ENCODE data around the gene SLC15A4. TPM values are rescaled to one million over a fixed set of nuclear protein-coding genes. Genes with fewer than 3 reads are reported as not detected.

Gene SLC15A4
- total RNA-seq, 2 donors from 2014 or later: 116 to 165 TPM

DNA sequence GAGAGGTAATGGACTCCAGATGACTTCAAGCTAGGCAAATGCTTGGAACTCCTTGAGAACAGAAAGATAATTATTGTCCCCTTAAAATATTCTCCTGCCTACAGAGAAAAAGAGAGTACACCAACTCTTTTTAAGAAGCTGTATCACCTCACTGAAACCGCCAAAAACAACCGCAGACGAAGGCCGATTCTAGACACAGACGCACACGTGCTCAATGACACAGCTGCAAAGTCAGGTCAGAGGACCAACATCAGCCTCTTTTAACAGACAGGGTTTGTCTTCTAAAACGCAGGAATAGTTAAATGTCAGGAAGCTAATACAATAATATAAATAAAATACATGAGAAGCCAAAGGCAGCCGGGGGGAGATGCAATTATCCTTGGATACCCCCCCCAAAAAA is 19.0 kb downstream of the SLC15A4 start:
- Histone ChIP-seq H3K27ac (no peak overlapping the region), H3K9me3 (no peaks in the 10 kb centered on the region), H3K36me3 (peaks cover 33% of the 10 kb centered on the region), H3K27me3 (replicated peaks; ENCODE audit: insufficient read depth) (no peaks in the 10 kb centered on the region), H3K4me1 (ENCODE audit: control insufficient read depth in 1 of 2, low read depth in 2 of 2) (peaks cover 20 to 36% of the 10 kb centered on the region in 2 donors), H3K4me3 (no peak overlapping the region)
- ATAC-seq (ENCODE audit: insufficient number of reproducible peaks, low FRiP score, low read depth) (no peak), DNase-seq (ENCODE audit: low spot score) (no peak)
- TF ChIP-seq, protein P1, sequence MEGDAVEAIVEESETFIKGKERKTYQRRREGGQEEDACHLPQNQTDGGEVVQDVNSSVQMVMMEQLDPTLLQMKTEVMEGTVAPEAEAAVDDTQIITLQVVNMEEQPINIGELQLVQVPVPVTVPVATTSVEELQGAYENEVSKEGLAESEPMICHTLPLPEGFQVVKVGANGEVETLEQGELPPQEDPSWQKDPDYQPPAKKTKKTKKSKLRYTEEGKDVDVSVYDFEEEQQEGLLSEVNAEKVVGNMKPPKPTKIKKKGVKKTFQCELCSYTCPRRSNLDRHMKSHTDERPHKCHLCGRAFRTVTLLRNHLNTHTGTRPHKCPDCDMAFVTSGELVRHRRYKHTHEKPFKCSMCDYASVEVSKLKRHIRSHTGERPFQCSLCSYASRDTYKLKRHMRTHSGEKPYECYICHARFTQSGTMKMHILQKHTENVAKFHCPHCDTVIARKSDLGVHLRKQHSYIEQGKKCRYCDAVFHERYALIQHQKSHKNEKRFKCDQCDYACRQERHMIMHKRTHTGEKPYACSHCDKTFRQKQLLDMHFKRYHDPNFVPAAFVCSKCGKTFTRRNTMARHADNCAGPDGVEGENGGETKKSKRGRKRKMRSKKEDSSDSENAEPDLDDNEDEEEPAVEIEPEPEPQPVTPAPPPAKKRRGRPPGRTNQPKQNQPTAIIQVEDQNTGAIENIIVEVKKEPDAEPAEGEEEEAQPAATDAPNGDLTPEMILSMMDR (IDR thresholded peaks at IDR 0.05): no peak

DNA sequence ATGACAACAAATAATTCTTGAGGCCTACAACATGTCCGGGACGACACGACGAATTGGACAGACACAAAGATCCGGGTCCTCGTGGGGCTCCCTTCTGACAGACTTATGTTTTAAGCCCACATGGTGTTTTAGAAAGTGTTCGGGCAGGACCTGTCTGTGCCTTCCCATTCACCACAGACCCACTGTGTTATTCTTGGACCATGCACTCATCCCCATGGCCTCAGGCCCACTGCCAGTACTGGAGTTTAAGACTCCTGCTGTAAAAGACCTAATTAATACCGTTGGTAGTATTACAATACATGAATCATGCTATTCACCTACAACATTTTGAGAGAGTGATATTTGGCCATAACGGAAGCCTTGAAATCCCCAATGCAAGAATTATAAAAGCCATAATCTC is 20.0 kb downstream of the SLC15A4 start:
- H3K4me1 ChIP-seq (ENCODE audit: control insufficient read depth in 1 of 2, low read depth in 2 of 2): peaks cover 18 to 26% of the 10 kb centered on the region in 2 donors
- no peaks in the 10 kb centered on the region for H3K27me3 ChIP-seq (replicated peaks; ENCODE audit: insufficient read depth)
- TF ChIP-seq, protein P1 (IDR thresholded peaks at IDR 0.05): no peak
- no peak overlapping the region for H3K4me3 ChIP-seq
- no peak overlapping the region for H3K27ac ChIP-seq
- no peaks in the 10 kb centered on the region for H3K9me3 ChIP-seq
- peaks cover 39% of the 10 kb centered on the region for H3K36me3 ChIP-seq
- ATAC-seq (ENCODE audit: insufficient number of reproducible peaks, low FRiP score, low read depth) (no peak), DNase-seq (ENCODE audit: low spot score) (no peak)

DNA sequence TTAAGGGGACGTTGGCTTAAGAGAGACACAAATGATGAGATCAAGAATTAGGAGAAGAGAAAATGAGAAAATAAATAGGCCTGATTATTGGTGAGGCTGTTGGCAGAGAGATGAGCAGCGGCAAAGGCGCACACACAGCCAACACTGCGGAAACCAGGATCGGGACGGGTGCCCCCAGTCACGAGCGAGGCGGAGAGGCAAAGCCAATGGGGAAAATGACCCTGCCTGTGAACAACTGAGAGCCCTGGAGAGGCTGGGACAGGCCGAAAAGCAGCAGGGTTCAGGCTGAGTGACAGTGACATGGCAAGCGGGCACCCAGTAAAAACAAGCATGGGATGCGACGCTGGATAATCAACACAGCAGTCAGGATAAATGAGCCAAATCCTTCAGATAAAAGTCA is 21.0 kb downstream of the SLC15A4 start:
- H3K27ac ChIP-seq: peak overlapping the region in 1 of 2 donors; percentile 85
- no peak overlapping the region for H3K4me3 ChIP-seq
- H3K27me3 ChIP-seq (replicated peaks; ENCODE audit: insufficient read depth): no peaks in the 10 kb centered on the region
- TF ChIP-seq, protein P1 (IDR thresholded peaks at IDR 0.05): no peak
- ATAC-seq (ENCODE audit: insufficient number of reproducible peaks, low FRiP score, low read depth) (no peak), DNase-seq (ENCODE audit: low spot score) (no peak)
- peaks cover 18 to 32% of the 10 kb centered on the region in 2 donors for H3K4me1 ChIP-seq (ENCODE audit: control insufficient read depth in 1 of 2, low read depth in 2 of 2)
- H3K36me3 ChIP-seq: peaks cover 40% of the 10 kb centered on the region
- H3K9me3 ChIP-seq: no peaks in the 10 kb centered on the region

DNA sequence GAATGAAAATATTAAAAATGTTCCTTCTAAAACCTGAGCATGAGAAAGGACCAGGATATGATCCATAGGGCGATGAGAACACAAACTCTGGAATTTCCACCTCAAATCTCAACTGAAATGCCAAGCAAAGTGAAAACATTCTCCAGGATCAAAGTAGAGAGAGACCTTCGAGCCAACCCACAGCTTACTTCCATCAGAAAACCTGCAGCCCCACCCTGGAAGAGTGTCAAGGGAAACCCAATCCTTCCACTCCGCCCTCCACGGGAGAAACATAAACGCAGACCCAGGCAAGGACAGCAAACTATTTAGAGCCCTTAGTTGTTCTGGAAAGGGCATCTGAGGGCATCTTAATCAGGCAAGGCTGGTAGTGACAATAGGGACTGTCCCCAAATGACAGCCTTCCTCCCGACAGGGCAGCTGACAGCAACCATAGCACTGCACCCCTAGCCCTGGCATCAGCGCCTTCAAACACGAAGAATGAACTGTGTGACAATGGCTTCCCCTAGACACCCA is 21.8 kb downstream of the SLC15A4 start:
- TF ChIP-seq, protein P1 (IDR thresholded peaks at IDR 0.05): no peak
- Histone ChIP-seq H3K36me3 (peaks cover 39% of the 10 kb centered on the region), H3K27ac (peak overlapping the region; percentile 14 to 85)

DNA sequence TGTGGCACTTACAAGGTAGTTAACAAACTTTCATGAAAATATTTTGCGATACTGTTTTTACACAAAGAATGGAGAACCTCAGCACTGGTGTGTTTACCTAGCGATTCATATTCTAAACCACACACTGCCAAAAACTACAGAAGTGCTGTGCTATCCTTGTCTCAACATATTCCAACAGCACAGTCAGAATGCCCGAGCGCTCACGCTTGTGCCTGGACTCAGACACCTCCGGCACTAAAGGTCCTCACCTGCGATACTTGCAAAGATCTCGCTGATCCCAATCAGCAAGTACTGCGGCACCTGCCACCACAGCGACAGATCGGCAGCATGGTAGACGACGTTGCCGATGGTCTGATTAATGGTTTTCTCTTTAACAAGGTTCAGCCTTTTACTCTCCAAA is 23.2 kb downstream of the SLC15A4 start:
- peaks cover 18 to 53% of the 10 kb centered on the region in 2 donors for H3K4me1 ChIP-seq (ENCODE audit: control insufficient read depth in 1 of 2, low read depth in 2 of 2)
- TF ChIP-seq, protein P1 (IDR thresholded peaks at IDR 0.05): no peak
- H3K27me3 ChIP-seq (replicated peaks; ENCODE audit: insufficient read depth): no peaks in the 10 kb centered on the region
- H3K9me3 ChIP-seq: no peaks in the 10 kb centered on the region
- H3K4me3 ChIP-seq: no peak overlapping the region
- H3K27ac ChIP-seq: peak overlapping the region in 1 of 2 donors; percentile 85
- no peak for DNase-seq (ENCODE audit: low spot score)
- ATAC-seq (ENCODE audit: insufficient number of reproducible peaks, low FRiP score, low read depth): no peak
- H3K36me3 ChIP-seq: peaks cover 45% of the 10 kb centered on the region

More for the DNA sequence above, 21.8 kb downstream of the SLC15A4 start:
- Histone ChIP-seq H3K9me3 (no peaks in the 10 kb centered on the region), H3K4me1 (ENCODE audit: control insufficient read depth in 1 of 2, low read depth in 2 of 2) (peaks cover 18 to 39% of the 10 kb centered on the region in 2 donors), H3K4me3 (peak overlapping the region; percentile 42), H3K27me3 (replicated peaks; ENCODE audit: insufficient read depth) (no peaks in the 10 kb centered on the region)
- DNase-seq (ENCODE audit: low spot score): no peak
- peak; percentile 62 for ATAC-seq (ENCODE audit: insufficient number of reproducible peaks, low FRiP score, low read depth)
